Mucosa of descending colon (tissue), 3 donors: ENCODE data around the gene ARFGAP3. TPM values are rescaled to one million over a fixed set of nuclear protein-coding genes. Genes with fewer than 3 reads are reported as not detected.

Experiments
- ATAC-seq: fragments of 200-7000 bp; cut with Tn5 transposase; one replicate; pipeline ENCODE4 v1.9.1; 2020; ENCODE audit warnings: mild to moderate bottlenecking, moderate library complexity
- DNase-seq, 3 donors: peaks; one replicate each; pipeline ENCODE4 v3.0.0-alpha.2; 2020
- H3K36me3 ChIP-seq: fragments of 200-600 bp; one replicate; pipeline ENCODE4 v1.8.0; 2021; ENCODE audit warnings: low read depth, mild to moderate bottlenecking
- H3K4me1 ChIP-seq: fragments of 200-600 bp; one replicate; pipeline ENCODE4 v1.8.0; 2021; ENCODE audit warnings: low read depth, mild to moderate bottlenecking
- H3K4me3 ChIP-seq: fragments of 200-600 bp; one replicate; pipeline ENCODE4 v1.8.0; 2021; ENCODE audit warnings: mild to moderate bottlenecking
- H3K9me3 ChIP-seq: fragments of 200-600 bp; one replicate; pipeline ENCODE4 v1.8.0; 2021; ENCODE audit warnings: mild to moderate bottlenecking
- intact Hi-C, 2 donors: fragments of 100-400 bp; cut with DNase I in 1 of 2; cut with micrococcal nuclease in 1 of 2; formaldehyde crosslinking; loops; one replicate each; pipeline versions ENCODE4 v1.11.0 to v1.11.1; 2022; cut with DNase I, micrococcal nuclease
- total RNA-seq, 3 donors: library from RNA; stranded (reverse); fragmentation: NEBNext Ultra II Directional in 2 of 3; extraction: Animal tissue kit (Norgen Biotek cat#: 25700) in 2 of 3; gene quantifications; one replicate each; pipeline versions ENCODE4 v1.2.1 to v1.2.4, GENCODE V29; 2021 to 2023
- TF ChIP-seq, protein P1 (sequence below): fragments of 200-600 bp; IDR thresholded peaks from one replicate; pipeline ENCODE4 v1.8.0; 2022; ENCODE audit warnings: antibody characterized with exemption, mild to moderate bottlenecking
- donor health status: DM: no; HTN: no; CAD: no; lungs with moderate emphysema.
- donor health status: DM: no; HTN: no; CAD: no.
- donor health status: DM: no; HTN: yes; CAD: no.

The ARFGAP3 gene
- total RNA-seq, 3 donors from 2014 or later = 20.0 to 41.3 (median 34.3) TPM

DNA sequence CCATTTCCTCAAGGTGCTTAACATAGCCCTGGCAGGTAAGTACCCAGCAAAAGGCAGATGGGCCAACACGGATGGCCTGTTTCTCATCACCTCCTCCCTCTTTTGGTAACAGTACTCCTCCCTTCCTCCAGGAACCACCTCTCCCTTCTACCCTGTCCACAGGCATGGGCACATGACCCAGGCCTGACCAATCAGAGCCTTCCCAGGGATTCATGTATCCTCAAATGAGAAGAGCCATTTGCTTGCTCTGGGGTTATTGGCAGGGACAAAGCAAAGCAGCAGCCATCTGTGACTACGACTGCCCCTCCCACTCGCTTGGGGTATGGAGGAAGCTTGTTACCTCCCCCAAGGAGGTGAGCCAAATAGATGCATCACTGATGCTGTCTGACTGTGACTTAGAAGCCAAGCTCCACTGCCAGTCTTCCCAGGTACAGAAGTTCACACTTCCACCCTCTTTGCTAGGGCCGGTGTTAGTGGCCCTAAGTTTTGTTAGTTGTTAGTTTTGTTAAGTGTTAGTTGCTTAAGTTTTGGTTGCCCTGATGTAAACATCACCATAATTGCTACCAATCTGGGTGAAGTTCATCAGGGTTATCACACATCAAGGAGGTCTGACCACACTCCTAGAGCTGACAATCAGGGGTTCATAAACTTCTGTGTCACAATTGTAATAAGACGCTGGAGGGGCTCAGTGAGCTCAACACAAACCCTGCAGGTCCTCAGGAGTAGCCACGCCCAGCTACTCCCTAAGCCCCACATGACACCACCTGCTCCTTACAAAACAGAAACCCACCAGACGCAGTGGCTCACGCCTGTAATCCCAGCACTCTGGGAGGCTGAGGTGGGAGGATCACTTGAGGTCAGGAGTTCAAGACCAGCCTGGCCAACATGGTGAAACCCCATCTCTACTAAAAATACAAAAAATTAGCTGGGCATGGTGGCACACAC is 57.3 kb downstream of the ARFGAP3 start:
- H3K36me3 ChIP-seq = no peaks in the 10 kb centered on the region
- intact Hi-C loops = no loop called here
- no peak overlapping the region for H3K4me3 ChIP-seq
- no peaks in the 10 kb centered on the region for H3K4me1 ChIP-seq
- H3K9me3 ChIP-seq = no peaks in the 10 kb centered on the region
- no peak for DNase-seq
- no peak for ATAC-seq
- TF ChIP-seq, protein P1, sequence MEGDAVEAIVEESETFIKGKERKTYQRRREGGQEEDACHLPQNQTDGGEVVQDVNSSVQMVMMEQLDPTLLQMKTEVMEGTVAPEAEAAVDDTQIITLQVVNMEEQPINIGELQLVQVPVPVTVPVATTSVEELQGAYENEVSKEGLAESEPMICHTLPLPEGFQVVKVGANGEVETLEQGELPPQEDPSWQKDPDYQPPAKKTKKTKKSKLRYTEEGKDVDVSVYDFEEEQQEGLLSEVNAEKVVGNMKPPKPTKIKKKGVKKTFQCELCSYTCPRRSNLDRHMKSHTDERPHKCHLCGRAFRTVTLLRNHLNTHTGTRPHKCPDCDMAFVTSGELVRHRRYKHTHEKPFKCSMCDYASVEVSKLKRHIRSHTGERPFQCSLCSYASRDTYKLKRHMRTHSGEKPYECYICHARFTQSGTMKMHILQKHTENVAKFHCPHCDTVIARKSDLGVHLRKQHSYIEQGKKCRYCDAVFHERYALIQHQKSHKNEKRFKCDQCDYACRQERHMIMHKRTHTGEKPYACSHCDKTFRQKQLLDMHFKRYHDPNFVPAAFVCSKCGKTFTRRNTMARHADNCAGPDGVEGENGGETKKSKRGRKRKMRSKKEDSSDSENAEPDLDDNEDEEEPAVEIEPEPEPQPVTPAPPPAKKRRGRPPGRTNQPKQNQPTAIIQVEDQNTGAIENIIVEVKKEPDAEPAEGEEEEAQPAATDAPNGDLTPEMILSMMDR = no peak

DNA sequence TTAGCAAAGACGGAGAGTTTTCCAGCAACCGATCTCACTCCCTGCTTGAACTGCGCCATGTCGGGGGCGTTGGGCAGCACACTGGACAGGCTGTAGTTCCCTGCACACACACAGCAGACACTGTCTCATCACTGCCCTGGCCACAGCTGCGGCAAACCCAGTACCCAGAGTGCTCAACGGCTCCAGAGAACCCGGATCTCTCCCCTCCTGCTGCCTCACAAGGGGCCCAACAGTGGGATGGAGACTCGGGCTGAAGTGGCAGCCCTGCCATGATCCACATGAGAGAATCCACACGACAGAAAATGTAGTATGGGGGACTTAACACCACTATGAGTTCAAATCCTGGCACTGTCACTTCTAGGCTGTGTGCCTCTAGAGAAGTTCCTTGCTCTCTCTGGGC is 58.0 kb downstream of the ARFGAP3 start:
- ATAC-seq = no peak
- intact Hi-C loops = no loop called here
- Histone ChIP-seq H3K4me1 (no peaks in the 10 kb centered on the region), H3K4me3 (no peak overlapping the region), H3K9me3 (no peaks in the 10 kb centered on the region), H3K36me3 (no peaks in the 10 kb centered on the region)
- DNase-seq = no peak
- TF ChIP-seq, protein P1 = no peak

DNA sequence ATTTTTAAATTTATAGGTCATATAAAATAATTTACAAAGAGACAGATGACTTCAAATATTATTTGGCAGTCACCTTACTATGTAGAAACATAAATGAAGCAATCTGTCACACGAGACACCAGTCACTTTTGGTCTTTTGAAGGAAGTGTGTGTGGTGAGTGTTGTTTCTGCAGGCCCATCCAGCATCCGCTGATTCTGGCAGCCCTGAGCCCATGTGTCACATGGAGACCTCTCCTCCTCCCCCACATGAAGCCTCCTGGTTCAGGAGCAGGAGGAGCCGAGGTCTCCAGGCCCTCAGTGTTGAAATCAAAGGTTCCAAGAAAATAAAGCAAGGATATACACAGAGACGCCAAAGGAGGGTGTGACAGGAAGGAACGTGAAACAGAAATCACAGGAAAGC is 60.1 kb downstream of the ARFGAP3 start:
- TF ChIP-seq, protein P1 = no peak
- Histone ChIP-seq H3K4me1 (no peaks in the 10 kb centered on the region), H3K4me3 (no peak overlapping the region), H3K36me3 (no peaks in the 10 kb centered on the region), H3K9me3 (no peaks in the 10 kb centered on the region)
- intact Hi-C loops = no loop called here
- DNase-seq (no peak), ATAC-seq (no peak)

DNA sequence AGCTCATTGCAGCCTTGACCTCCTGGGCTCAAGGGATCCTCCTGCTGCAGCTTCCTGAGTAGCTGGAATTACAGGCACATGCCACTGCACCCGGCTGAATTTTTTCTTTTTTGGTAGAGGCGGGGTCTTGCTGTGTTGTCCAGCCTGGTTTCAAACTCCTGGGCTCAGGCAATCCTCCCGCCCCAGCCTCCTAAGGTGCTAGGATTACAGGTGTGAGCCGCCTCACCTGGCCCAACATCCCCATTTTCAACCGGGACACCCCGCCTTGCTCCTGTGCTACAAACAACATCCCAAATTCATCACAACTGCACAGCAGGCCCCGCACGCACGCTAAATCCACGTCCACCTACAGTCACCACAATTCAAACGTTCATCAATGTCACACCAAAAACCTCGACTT is 61.0 kb downstream of the ARFGAP3 start:
- intact Hi-C loops = no loop called here
- ATAC-seq (no peak), DNase-seq (no peak)
- Histone ChIP-seq H3K36me3 (no peaks in the 10 kb centered on the region), H3K4me3 (no peak overlapping the region), H3K9me3 (no peaks in the 10 kb centered on the region), H3K4me1 (no peaks in the 10 kb centered on the region)
- TF ChIP-seq, protein P1 = no peak

DNA sequence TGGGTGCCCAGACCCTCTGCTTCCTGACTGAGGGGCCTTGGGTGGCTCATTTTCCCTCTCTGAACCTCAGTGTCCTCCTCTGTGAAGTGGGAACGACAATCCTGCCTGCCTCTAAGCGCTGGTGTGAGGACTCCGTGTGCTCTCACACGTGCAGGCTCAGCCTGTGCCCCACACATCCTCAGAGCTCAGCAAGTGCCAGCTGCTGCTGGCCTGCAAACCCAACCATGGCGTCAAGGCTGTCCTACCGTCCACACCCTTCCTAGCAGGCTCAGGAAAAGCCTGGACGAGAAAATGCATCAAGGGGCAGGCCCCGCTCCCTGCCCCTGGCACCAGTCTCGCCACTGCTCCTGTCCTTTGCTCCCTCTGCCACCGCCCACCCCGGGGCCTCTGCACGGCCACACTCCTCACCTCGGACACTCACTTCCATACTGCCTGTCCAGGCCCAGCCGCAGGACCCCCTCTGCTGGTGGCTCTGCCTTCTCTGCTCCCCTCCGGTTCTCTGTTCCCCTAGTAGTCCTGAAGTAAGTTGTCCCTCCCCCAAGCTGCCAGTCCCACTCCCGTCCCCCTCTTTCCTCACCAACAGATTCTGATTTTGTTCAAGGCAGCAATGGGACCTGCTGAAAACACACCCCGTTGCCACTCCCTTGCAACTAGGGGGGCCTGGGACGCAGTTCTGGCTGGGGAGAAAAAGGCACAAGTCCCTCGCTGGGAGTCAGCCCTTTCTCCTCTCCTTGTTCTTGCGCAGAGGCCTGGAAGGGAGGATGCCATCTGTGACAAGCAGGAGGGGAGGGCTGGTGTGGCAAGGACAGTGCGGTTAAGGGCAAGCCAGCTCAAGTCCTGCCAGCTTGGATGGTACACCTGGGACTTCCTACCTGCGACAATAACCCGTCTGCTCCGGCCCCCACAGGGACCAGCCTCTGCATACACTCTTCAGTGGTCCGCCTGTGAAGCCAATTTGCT is 62.2 kb downstream of the ARFGAP3 start:
- ATAC-seq = no peak

More for the DNA sequence above, 62.2 kb downstream of the ARFGAP3 start:
- H3K36me3 ChIP-seq = no peaks in the 10 kb centered on the region
- H3K4me3 ChIP-seq = no peak overlapping the region
- no peaks in the 10 kb centered on the region for H3K9me3 ChIP-seq
- H3K4me1 ChIP-seq = no peaks in the 10 kb centered on the region
- TF ChIP-seq, protein P1 = no peak
- intact Hi-C loops = no loop called here
- DNase-seq = no peak
